Tongue (tissue), 2 donors: ENCODE results near the gene MPDU1. TPM values are rescaled to one million over a fixed set of nuclear protein-coding genes. Genes with fewer than 3 reads are reported as not detected.

ENCODE experiments used
- DNase-seq: peaks from one replicate; pipeline ENCODE4 v3.0.0-alpha.2; 2015
- total RNA-seq: library from RNA; depleted of rRNA; stranded (reverse); fragments of >200 nt; gene quantifications from one replicate; pipeline ENCODE4 v1.2.3, GENCODE V29; 2014

Gene MPDU1
- total RNA-seq, 1 donor from 2014 or later: 27.4 TPM

DNA sequence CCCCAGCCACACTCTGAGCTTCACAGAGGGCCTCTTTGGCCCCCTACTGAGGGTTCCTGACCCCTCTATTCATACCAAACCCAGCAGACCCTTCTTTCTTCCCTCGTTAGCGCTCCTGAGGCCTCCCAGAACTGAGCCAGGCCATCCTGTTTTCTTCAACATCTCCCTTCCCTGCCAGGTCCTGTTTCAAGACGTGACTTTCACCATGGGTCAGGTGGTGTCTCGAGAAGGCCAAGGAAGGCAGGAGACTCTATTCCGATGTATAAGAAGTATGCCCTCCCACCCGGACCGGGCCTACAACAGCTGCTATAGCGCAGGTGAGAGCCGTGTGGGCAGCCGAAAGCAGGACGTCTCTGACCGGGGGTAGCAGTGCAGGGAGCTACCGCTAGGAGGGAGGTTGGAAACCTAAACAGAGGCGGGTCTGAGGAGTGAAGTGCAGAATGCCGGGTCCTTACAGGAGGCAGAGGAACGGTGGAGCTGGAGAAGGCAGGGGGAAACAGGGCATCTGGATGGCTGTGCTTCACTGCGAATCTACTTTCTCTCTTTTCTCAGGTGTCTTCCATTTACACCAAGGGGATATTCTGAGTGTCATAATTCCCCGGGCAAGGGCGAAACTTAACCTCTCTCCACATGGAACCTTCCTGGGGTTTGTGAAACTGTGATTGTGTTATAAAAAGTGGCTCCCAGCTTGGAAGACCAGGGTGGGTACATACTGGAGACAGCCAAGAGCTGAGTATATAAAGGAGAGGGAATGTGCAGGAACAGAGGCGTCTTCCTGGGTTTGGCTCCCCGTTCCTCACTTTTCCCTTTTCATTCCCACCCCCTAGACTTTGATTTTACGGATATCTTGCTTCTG is 23.3 kb upstream of the MPDU1 start:
- peak; percentile 79 for DNase-seq

DNA sequence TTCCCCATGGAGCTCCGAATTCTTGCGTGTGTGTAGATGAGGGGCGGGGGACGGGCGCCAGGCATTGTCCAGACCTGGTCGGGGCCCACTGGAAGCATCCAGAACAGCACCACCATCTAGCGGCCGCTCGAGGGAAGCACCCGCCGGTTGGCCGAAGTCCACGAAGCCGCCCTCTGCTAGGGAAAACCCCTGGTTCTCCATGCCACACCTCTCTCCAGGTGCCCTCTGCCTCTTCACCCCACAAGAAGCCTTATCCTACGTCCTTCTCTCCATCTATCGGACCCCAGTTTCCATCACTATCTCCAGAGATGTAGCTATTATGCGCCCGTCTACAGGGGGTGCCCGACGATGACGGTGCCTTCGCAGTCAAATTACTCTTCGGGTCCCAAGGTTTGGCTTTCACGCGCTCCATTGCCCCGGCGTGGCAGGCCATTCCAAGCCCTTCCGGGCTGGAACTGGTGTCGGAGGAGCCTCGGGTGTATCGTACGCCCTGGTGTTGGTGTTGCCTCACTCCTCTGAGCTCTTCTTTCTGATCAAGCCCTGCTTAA is 22.6 kb upstream of the MPDU1 start:
- DNase-seq: peak; percentile 95

DNA sequence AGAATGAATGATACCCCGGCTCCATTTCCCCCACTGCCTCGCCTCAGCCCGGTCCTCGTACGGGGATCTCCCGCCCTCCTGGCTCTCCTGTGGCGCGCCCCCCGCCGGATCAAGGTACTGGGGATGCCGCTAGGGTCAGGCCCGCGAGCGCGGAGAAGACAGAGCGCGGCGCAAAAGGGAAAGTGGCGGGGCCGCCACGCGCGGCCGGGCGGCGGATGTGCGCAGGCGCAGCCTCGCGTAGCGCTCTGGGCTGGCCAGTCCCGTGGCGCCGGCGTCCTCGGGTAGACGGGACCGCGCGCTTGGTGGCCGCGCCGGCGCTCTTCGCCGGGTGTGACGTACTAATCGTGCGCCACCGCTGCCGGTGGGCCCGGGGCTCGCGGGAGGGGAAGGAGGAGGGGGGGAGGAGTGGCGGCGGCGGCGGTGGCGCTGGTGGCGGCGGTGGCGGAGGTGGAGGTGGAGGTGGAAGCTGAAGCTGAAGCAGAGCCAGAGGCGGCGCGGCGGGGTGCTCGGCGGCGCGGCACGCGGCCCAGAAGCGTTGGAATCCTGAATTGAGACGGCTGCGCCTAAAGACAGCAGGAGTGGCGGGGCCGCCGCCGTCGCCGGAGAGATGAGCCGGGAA is 22.0 kb upstream of the MPDU1 start, which contains the start of gene SENP3:
Gene SENP3, plus strand, starts transcription at position 331 of the 619 bp plus-strand sequence. CDS start 1,158 bp downstream, outside the sequence.
- DNase-seq: peak; percentile 97

DNA sequence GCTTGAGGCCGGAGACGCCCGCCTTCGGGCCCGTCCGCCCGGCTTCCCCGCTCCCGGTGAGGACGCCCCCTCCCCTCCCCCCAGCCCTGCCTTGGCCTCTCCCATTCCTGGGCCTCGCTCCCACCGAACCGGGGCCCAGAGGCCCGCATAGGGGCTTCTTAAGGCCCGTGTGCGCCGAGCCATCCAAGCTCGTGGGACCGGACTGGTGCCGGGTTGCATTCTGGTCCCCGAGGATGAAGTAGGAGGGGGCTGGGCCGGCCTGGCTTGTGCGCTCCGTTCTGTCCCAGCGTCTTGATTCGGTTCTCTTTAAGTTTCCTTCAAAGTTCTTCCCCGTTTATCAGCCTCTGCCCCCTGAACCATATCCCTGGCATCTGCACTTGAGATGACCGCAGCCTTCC is 21.4 kb upstream of the MPDU1 start:
- DNase-seq: no peak

DNA sequence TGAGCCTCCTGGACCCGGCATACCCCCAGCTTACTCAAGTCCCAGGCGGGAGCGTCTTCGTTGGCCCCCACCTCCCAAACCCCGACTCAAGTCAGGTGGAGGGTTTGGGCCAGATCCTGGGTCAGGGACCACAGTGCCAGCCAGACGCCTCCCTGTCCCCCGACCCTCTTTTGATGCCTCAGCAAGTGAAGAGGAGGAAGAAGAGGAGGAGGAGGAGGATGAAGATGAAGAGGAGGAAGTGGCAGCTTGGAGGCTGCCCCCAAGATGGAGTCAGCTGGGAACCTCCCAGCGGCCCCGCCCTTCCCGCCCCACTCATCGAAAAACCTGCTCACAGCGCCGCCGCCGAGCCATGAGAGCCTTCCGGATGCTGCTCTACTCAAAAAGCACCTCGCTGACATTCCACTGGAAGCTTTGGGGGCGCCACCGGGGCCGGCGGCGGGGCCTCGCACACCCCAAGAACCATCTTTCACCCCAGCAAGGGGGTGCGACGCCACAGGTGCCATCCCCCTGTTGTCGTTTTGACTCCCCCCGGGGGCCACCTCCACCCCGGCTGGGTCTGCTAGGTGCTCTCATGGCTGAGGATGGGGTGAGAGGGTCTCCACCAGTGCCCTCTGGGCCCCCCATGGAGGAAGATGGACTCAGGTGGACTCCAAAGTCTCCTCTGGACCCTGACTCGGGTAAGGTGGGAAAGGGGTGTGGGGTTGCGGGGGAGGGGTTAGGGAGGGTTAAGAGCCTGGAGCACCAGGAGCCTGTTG is 20.4 kb upstream of the MPDU1 start:
- no peak for DNase-seq

DNA sequence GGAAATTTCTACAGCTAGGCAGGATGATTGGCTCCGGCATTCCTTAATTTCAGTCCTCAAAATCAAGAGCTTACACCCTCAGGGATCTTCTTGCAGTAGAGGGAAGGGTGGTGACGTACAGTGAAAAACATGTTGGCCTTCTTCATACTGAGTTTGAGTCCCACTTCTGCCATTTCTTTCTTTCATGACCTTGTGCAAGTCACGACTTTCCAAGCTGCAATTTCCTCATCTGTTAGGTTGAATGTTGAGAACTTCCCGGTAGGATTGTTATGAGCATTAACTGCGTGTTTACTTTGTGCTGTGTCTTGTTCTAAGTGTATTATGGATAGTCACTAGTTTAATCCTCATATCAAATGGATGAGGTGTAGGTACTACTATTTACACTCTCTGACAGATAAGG is 14.1 kb upstream of the MPDU1 start:
- no peak for DNase-seq

DNA sequence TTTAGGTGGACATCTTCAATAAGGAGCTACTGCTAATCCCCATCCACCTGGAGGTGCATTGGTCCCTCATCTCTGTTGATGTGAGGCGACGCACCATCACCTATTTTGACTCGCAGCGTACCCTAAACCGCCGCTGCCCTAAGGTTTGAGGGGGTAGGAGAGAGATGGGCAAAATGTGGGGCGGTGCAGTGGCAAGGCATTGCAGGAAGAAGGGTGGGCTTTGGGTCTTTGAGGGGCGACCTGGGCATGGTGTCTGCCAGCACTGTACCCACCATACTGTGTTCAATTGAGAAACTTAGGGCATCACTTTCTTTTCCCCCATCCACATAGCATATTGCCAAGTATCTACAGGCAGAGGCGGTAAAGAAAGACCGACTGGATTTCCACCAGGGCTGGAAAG is 13.3 kb upstream of the MPDU1 start:
- DNase-seq: no peak

DNA sequence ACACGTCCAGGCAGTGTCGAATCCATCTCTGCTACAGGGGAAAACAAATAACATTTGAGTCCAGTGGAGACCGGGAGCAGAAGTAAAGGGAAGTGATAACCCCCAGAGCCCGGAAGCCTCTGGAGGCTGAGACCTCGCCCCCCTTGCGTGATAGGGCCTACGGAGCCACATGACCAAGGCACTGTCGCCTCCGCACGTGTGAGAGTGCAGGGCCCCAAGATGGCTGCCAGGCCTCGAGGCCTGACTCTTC is 11.4 kb upstream of the MPDU1 start:
- no peak for DNase-seq

DNA sequence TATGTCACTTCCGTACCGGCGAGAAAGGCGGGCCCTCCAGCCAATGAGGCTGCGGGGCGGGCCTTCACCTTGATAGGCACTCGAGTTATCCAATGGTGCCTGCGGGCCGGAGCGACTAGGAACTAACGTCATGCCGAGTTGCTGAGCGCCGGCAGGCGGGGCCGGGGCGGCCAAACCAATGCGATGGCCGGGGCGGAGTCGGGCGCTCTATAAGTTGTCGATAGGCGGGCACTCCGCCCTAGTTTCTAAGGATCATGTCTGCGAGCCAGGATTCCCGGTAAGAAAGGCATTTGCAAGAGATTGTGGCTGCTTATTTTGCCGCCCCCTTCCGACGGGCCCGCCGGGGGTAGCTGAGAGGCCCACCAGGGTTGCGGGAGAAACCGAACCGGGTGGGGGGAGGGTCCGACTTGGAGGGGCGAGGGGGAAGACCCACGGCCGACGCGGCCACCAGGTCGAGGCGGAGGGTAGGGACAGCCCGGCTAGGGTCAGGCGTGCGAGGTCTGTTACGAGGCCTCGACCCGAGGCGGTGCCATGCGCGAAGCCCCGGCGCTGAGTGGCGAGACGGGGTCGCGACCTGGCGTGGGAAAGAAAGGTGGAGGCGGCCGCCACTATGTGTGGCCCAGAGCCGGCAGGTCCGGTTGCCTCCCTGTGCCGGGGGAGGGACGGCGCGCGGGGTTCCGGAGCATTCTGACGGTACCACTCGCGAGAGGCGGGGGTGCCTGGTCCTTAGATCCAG is 10.9 kb upstream of the MPDU1 start:
- DNase-seq: peak; percentile 100

DNA sequence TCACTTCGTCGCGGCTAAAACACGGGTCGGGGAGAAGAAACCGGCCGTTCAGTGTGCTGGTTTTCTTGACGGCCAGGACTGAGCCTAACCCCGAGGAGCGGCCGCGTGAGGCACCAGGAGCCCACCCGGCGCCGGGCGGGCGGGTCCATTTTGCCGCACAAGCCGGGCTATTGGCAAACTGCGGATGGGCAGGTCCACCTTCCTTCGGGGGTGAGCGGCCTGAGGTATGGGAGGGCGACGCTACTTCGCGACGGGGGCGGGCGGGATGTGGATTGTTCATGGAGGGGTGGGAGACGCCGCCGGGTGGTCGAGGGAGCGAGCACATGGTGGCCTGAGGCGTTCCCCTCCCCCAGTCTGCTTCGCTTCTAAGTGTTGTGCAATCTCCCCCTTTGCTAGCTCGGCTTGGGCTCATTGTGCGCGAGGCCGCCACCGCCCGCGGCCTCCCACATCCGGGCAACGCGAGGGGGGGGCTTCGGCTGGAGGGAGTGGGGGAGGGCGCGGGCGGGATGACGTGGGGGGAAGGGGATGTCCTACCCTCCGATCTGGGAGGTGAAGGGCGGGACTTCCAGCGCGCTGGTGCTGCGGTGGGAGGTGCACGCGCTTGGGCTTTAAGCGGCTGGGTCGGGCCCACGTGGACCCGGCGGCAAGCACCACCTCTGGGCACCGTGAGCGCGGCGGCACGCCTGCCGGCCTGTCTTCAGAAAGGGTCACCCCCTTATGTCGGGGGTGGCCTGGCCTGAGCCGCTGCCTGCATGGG is 10.2 kb upstream of the MPDU1 start:
- peak; percentile 96 for DNase-seq

DNA sequence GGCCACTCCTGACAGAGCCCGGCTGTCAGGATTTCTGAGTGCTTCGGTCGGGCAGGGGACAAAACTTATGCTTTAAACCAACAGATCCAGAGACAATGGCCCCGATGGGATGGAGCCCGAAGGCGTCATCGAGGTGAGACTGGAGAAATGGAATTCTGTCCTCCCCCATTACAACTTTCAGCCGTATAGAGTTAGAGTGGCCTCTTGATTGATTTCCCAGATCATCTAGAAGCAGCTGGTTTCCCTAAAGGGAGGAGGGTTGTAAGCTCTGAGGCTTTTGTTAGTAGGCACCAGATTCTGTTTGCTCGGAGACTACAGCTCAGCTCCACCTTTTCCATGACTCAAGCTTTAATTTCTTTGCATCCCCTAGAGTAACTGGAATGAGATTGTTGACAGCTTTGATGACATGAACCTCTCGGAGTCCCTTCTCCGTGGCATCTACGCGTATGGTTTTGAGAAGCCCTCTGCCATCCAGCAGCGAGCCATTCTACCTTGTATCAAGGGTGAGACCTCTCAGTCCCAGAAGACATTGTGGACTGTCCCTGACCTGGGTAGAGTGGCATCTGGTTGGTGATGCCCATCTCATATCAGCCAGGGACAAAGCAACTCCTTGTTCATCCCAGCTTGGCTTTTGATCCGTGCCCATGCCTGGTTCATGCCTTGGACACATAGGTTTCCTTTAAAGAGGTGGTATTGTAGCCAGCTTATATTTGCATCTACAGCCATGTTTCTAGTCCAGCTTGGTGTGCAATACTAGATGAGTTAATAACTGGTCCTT is 9.3 kb upstream of the MPDU1 start:
- no peak for DNase-seq

DNA sequence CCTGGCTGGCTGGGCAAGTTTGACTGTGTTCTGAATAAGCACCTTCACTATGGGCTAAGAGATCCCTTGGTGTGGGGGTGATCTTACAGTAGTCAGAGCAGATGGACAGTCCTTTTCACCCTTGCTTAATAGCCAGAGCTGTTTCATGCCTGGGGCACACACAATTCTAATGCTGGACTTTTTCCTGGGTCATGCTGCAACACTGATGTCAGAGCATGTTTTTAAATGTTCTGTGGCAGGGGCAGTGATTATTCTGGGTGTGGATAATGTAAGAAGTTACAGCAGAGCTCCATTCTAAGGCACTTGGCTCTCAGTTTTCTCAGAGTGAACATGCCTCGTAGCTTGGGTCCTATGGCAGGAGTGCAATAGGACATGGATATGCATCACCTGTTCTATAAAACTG is 8.2 kb upstream of the MPDU1 start:
- no peak for DNase-seq

DNA sequence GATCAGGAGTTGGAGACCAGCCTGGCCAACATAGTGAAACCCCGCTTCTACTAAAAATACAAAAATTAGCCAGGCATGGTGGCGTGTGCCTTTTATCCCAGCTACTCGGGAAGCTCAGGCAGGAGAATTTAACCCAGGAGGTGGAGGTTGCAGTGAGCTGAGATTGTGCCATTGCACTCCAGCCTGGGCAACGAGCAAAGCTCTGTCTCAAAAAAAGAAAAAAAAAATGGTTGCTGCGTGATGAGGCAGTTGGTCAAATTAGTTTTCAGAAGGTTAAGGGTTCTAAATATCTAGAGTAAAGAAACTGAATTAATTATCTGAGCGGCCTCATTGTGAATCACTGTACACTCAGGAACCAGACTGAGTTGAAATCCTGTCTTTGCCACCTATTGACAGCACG is 7.7 kb upstream of the MPDU1 start:
- DNase-seq: no peak

DNA sequence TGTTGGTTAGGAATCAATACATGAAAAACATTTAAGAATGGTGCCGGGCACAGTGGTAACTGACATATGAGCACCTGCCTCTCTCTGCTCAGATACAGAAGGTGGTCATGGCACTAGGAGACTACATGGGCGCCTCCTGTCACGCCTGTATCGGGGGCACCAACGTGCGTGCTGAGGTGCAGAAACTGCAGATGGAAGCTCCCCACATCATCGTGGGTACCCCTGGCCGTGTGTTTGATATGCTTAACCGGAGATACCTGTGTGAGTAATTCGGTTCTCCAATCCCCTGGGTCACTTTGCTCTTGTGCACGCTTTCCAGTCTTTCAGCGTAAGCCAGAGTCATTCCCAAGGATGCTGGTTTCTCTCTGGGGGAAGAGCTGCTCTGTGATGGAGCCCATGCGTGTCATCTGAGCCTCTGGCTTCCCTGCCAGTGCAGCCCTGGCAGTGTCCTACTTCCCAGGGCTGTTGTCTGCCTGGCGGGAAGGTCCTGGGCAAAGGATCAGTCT is 7.2 kb upstream of the MPDU1 start:
- no peak for DNase-seq

DNA sequence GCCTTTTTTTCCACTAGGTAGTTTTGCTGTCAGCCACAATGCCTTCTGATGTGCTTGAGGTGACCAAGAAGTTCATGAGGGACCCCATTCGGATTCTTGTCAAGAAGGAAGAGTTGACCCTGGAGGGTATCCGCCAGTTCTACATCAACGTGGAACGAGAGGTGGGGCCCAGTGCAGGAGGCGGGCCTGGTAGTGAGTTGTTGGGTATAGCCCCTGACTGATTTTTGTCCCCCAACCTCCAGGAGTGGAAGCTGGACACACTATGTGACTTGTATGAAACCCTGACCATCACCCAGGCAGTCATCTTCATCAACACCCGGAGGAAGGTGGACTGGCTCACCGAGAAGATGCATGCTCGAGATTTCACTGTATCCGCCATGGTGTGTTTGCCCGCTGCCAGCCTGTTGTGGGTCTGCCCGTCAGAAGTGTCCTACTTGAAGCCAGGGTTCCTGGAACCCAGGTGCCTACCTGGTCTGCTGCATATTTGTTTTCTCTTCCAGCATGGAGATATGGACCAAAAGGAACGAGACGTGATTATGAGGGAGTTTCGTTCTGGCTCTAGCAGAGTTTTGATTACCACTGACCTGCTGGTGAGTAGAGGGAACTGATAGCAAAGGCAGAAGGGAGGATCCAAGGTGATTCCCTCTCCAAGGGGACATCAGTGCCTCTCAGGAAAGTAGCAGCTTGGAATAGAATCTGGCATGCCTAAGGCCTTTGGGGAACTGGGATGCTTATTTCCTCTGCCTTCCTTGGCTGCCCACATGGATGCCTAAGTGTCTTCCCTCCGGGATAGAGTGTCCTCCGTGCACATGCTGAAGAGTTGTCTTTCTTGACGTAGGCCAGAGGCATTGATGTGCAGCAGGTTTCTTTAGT is 6.1 kb upstream of the MPDU1 start:
- no peak for DNase-seq

DNA sequence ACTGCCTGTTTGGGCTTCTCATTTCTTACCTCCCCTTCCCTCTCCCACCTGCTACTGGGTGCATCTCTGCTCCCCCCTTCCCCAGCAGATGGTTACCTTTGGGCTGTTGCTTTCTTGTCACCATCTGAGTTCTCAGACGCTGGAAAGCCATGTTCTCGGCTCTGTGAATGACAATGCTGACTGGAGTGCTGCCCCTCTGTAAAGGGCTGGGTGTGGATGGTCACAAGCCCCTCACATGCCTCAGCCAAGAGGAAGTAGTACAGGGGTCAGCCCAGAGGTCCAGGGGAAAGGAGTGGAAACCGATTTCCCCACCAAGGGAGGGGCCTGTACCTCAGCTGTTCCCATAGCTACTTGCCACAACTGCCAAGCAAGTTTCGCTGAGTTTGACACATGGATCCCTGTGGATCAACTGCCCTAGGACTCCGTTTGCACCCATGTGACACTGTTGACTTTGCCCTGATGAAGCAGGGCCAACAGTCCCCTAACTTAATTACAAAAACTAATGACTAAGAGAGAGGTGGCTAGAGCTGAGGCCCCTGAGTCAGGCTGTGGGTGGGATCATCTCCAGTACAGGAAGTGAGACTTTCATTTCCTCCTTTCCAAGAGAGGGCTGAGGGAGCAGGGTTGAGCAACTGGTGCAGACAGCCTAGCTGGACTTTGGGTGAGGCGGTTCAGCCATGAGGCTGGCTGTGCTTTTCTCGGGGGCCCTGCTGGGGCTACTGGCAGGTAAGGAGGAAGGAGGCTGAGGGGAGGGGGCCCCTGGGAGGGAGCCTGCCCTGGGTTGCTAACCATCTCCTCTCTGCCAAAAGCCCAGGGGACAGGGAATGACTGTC is 4.4 kb upstream of the MPDU1 start, which contains the start of gene CD68:
Gene CD68, plus strand, starts transcription at position 638 of the 833 bp plus-strand sequence. Its CDS starts 40 bp downstream, at position 678.
- peak; percentile 53 for DNase-seq

DNA sequence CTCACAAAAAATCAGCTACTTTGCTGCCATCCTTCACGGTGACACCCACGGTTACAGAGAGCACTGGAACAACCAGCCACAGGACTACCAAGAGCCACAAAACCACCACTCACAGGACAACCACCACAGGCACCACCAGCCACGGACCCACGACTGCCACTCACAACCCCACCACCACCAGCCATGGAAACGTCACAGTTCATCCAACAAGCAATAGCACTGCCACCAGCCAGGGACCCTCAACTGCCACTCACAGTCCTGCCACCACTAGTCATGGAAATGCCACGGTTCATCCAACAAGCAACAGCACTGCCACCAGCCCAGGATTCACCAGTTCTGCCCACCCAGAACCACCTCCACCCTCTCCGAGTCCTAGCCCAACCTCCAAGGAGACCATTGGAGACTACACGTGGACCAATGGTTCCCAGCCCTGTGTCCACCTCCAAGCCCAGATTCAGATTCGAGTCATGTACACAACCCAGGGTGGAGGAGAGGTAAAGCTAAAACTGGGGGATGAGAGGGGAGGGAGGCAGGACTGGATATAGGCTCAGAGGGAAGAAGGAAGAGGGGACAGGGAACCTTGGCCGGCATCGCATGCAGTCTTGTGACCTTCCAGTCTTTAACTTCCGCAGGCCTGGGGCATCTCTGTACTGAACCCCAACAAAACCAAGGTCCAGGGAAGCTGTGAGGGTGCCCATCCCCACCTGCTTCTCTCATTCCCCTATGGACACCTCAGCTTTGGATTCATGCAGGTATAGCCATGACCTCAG is 3.6 kb upstream of the MPDU1 start:
- no peak for DNase-seq
